Measurements from ENCODE around the gene LRRC63.

LRRC63 gene

DNA sequence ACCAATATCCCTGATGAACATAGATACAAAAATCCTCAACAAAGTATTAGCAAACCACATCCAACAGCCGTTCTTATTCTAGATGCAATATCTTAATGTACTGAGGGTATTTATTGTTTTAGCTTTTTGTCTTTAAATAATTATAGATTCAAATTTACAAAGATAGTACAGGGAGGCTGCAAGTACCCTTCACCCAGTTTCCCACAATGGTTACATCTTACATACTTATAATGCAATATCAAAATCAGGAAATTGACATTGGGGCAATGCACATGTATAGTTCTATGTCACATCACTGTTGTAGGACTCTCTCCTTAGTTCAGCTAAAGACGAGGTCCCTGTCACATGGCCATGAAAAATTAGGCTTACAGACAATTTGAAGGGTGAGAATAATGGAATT lies 99.5 kb downstream of the LRRC63 start:
- no peak for DNase-seq (ENCODE audit: low read depth in 1 of 2, low spot score in 1 of 2)

DNA sequence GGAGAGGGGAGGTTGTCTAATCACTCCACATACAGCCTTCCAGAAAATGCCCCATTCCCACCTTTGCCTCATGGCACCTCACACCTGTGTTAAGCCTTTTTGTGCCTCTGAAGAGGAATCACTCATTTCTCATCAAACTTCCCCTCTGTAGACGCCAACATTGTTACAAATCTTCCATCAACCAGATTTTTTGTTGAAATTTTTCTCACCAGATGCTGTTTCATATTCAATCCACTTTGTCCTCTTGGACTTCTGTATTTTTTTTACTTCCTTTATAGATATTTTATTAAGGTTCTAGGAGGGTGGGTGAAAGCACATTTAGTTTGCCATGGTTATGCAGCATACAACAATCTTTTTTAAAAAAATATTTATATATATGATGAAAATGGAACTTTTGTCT lies 101.3 kb downstream of the LRRC63 start:
- DNase-seq (ENCODE audit: low read depth in 1 of 2, low spot score in 1 of 2), result no peak

DNA sequence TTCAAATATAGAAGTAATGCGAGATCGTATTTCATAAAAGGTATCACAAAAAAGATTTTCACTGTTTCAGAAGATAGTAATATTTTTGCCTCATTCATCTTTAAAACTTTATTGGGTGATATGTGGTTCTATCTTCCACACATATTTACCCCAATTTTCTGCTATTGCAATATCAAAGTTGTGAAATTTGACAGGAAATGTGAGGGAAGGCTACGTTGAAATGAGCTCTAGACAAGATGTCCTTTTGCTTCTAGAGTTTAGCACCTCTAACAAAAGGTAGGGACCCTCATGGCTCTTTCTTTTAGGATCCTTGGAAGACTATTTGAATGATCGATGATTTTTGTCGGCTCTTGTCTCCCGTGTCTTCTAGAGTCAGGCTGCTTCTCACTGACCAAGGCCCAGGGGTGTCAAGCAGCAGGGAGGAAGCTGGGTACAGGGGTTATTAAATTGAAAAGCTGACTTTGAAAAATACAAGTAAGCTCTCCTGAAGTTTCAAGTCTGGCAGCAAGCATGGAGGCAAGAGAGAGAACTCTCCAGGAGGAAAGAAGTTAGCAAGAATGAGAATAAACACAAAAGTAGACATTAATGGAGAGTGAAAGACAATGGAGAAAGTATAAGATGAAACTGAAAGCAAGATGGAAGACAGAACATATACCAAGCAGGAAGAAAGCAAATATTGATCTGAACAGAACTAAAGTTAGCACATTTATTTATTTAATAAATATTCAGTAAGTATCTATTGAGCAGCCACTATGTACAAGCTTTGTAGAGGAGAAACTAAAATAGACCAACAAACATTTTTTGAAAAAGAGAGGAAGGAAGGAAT lies 101.9 kb downstream of the LRRC63 start:
- DNase-seq (ENCODE audit: low read depth in 1 of 2, low spot score in 1 of 2), result no peak

DNA sequence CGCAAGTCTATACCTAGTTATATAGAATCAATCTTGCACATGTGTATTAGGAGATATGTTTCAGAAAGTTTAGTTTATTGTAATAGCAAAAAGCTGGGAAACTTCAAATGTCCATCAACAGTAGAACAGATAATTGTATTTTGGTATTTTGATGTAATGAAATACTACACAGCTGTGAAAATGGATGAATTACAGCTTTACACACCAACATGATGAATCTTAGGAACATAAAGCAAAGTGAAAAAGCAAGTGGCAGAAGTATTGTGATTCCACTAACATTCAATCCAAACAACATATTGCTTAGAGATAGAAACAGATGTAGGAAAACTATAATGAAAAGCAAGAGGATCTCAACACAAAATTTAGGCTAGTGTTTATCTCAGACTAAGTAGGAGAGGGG lies 102.9 kb downstream of the LRRC63 start:
- no peak for DNase-seq (ENCODE audit: low read depth in 1 of 2, low spot score in 1 of 2)

DNA sequence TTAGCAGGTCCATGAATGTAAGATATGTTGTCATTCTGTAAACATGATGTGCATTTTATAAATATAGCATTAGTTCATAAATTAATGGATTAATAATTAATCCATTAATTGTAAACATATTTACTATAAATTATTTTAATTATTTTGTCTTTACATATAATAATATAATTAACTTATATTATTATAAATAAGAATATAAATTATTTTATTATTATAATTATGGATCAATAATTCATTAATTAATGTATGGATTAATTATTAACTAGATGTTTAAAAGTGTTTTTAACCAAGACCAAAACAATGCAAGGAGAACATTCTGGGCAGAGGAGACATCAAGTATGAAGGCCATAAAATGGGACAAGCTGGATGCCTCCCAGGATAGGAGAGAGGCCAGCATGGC lies 103.3 kb downstream of the LRRC63 start:
- DNase-seq (ENCODE audit: low read depth in 1 of 2, low spot score in 1 of 2), result no peak

DNA sequence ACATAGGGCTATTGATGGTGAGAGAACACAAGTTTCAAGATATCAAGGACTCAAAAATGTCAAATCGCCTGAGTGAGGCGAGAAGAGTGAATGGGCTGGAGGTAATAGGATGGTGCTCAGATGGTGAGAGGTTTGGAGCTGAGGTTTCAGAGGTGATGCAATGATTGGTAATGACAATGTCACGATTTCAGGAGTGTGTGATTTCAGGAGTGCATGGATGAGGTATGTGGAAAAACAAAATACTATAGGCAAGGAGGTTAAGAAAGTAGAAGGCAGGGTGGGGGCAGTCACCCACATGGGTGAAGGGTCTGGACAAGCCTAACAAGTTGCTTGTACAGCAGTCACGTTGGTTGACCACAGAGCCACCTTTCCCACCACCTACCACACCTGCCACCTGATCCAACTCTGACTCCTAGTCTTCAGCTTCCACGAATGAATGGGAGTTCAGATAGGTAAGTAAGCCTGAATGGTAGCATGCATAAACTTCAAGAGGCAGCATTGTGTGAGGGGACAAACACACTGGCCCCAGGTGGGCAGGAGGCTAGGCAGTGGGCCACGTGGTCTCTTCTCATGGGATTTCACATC lies 103.9 kb downstream of the LRRC63 start:
- no peak for DNase-seq (ENCODE audit: low read depth in 1 of 2, low spot score in 1 of 2)

DNA sequence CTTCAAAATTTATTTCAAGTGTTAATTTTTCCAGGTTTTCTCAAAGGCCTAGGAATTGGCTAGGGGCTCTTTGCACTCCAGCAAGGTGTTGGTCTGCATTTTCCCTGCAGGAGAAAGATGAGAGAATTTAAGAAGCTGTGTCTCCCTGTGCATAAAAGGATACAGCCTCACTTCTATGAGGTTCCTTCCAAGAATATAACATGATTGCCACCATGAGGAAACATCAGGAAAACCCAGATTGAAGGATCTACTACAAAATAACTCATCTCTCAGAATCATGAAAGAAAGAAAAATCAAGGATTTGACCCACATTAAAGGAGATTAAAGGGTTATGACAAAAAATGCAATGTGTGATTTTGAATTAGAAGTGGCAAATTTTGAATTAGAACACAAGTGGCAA lies 105.4 kb downstream of the LRRC63 start:
- DNase-seq (ENCODE audit: low read depth in 1 of 2, low spot score in 1 of 2), result no peak

DNA sequence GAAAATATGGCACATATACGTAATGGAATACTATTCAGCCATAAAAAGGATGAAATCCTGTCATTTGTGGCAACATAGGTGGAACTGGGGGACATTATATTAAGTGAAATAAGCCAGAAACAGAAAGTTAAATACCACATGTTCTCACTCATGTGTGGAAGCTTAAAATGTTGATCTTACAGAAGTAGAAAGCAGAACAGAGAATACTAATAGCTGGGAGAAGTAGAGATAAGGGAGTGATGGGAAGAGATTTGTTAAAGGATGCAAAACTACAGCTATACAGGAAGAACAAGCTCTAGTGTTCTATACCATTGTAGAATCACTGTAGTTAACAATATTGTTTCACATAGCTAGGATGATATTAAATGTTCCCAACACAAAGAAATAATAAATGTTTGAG lies 107.3 kb downstream of the LRRC63 start:
- DNase-seq (ENCODE audit: low read depth in 1 of 2, low spot score in 1 of 2), result no peak

DNA sequence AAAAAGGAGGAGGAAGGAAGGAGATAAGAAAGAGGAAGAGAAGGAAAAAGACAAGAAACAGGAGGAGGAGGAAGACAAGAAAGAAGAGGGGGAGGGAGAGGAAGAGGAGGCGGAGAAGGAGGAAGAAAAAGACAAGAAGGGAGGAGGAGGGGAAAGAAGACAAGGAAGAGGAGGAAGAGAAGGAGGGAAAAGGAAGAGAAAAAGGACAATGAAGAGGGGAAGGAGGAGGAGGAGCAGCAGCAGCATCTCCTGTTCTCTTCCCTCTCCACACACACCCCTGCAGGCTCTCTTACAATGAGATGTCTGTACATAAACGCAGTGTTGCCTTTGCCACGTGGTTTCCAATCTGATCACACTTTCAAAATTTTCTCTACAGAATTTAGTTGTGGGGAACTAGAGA lies 108.7 kb downstream of the LRRC63 start:
- DNase-seq (ENCODE audit: low read depth in 1 of 2, low spot score in 1 of 2), result no peak

DNA sequence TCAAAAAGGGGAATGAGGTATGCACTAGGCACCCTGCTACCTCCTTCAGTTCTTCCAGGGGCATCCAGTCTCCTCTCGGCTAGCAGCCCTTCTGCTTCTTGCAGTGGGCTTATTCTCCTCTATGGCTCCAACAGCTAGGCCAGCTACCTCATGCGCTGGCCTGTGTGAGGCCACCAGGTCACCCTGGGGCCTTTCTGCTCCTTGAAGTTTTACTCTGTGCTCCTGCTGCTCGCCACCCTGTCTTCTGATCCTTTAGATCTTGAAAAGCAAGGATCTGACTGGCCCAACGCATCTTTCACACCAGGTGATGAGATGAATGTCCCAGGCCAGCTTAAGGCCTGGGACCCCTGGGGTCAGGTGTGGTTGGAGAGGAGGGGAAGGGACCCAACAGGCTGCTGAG lies 109.1 kb downstream of the LRRC63 start:
- DNase-seq (ENCODE audit: low read depth in 1 of 2, low spot score in 1 of 2), result no peak

DNA sequence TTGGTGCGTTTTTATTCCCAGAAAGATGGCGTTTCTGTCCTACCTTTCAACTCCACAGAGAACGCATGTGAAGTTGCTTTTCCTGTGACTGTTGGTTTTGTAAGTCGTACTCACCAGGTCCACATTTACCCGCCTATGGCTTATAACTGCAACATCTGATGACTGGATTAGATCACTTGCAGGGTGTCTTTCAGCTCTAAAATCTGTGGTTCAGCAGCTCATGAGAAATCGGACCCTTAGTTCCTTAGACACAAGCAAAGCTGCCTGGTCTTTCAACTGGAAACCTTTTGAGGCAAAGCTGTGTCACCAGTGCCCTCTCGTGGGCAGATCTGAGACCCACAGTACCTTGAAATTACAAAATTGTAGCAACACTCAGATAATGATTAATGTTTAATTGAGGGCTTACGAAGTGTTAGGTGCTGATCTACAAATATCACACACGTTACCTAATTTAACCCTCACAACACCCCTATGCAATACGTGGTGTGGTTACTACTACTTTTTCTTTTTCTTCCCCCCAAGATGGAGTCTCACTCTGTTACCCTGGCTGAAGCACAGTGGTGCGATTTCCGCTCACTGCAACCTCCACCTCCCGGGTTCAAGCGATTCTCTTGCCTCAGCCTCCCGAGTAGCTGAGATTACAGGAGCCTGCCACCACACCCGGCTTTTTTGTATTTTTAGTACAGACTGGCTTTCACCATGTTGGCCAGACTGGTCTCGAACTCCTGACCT lies 109.9 kb downstream of the LRRC63 start:
- DNase-seq (ENCODE audit: low read depth in 1 of 2, low spot score in 1 of 2), result peak; percentile 34 to 46

DNA sequence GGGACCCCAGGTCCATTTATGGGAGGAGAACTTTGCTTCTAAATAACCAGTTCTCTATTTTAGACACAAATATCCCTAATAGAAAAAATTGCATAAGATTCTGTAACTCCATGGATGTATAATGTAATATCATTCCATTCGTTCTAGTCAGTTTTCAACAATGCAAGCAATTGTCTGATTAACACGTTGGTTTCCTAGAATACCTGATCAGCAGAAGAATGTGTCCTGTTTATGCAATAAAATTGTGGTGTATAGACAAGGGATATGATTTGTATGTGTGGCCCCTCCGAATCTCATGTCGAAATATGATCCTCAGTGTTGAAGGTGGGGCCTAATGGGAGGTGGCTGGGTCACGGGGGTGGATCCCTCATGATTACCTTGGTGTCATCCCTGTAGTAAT lies 113.2 kb downstream of the LRRC63 start:
- no peak for DNase-seq (ENCODE audit: low read depth in 1 of 2, low spot score in 1 of 2)

Measured in stimulated activated CD4-positive, alpha-beta T cell treated with anti-CD3 and anti-CD28 coated beads, Interleukin-15, amount 100 ng/mL, for 1 hour (primary cell).